ENCODE results near the gene GMIP. TPM values are rescaled to one million over a fixed set of nuclear protein-coding genes. Genes with fewer than 3 reads are reported as not detected.
A peak's percentile ranks its signal among the peaks of the same experiment; 100 is the strongest.
"Not testable (repeated sequence)": the region's sequence is repeated elsewhere in the genome, so short reads cannot be mapped to it uniquely, and the experiment has no call there.

The GMIP gene, protein sequence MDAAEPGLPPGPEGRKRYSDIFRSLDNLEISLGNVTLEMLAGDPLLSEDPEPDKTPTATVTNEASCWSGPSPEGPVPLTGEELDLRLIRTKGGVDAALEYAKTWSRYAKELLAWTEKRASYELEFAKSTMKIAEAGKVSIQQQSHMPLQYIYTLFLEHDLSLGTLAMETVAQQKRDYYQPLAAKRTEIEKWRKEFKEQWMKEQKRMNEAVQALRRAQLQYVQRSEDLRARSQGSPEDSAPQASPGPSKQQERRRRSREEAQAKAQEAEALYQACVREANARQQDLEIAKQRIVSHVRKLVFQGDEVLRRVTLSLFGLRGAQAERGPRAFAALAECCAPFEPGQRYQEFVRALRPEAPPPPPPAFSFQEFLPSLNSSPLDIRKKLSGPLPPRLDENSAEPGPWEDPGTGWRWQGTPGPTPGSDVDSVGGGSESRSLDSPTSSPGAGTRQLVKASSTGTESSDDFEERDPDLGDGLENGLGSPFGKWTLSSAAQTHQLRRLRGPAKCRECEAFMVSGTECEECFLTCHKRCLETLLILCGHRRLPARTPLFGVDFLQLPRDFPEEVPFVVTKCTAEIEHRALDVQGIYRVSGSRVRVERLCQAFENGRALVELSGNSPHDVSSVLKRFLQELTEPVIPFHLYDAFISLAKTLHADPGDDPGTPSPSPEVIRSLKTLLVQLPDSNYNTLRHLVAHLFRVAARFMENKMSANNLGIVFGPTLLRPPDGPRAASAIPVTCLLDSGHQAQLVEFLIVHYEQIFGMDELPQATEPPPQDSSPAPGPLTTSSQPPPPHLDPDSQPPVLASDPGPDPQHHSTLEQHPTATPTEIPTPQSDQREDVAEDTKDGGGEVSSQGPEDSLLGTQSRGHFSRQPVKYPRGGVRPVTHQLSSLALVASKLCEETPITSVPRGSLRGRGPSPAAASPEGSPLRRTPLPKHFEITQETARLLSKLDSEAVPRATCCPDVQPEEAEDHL
- total RNA-seq = 21.3 TPM
- long read RNA-seq, partial matches to known transcripts = 7 of 13 reads
- long read RNA-seq, other reads (novel, unspliced or antisense) = 3 of 13 reads

- DNase-seq (ENCODE audit: low spot score) = peak; percentile 94
These were observed at the start of gene GMIP for GRCh38 chr19:19643158-19644053. Gene GMIP, minus strand, starts transcription at chr19:19643657. Its CDS starts 128 bp downstream, at chr19:19643529.

DNA sequence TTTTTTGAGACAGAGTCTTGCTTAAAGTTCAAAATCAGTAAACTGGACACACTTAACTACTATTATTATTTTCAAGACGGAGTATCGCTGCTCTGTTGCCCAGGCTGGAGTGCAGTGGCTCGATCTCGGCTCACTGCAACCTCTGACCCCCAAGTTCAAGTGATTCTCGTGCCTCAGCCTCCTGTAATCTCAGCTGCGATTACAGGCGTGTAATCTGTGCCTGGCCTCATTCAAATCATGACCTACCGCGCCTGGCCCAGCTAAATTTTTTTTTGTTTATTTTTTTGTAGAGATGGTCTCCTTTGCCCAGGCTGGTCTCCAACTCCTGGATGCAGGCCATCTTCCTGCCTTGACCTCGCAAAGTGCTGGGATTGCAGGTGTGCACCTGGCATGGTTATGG is 48.2 kb upstream of the GMIP start:
- DNase-seq (ENCODE audit: low spot score) = no peak

GRCh38 chr19:19689023-19689422 is 45.6 kb upstream of the GMIP start:
- not testable (repeated sequence) for DNase-seq (ENCODE audit: low spot score)

DNA sequence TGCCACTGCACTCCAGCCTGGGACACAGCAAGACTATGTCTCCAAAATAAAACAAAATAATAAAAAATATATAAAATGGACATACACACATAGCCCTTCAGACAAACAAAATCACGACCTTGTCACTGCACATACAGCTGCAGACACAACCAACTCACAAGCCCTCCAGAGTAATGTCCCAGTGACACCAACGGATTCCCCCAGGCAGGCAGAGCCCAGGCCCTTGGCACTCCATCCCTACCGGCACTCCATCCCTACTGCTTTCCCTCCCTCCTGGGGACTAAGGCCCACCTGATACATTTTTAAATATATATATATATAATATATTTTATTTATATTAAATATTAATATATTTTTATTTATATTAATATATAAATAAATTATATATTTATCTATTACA is 43.6 kb upstream of the GMIP start:
- DNase-seq (ENCODE audit: low spot score) = no peak

- no peak for DNase-seq (ENCODE audit: low spot score)
These were observed 43.1 kb upstream of the GMIP start for GRCh38 chr19:19686580-19686979.

DNA sequence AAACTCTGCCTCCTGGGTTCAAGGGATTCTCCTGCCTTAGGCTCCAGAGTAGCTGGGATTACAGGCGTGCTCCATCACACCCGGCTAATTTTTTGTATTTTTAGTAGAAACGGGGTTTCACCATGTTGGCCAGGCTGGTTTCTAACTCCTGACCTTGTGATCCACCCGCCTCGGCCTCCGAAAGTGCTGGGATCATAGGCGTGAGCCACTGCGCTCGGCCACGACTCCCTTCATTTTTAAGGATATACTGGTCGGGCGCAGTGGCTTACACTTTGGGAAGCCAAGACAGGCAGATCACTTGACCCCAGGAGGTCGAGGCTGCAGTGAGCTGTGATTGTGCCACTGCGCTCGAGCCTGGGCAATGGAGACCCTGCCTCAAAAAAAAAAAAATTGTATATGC is 42.7 kb upstream of the GMIP start:
- peak; percentile 51 for DNase-seq (ENCODE audit: low spot score)

- no peak for DNase-seq (ENCODE audit: low spot score)
These were observed 36.0 kb upstream of the GMIP start for GRCh38 chr19:19679176-19680073.

- peak; percentile 45 for DNase-seq (ENCODE audit: low spot score)
These were observed 34.1 kb upstream of the GMIP start for GRCh38 chr19:19677579-19677978.

- peak; percentile 37 for DNase-seq (ENCODE audit: low spot score)
These were observed 30.9 kb upstream of the GMIP start for GRCh38 chr19:19674315-19674714.

- no peak for DNase-seq (ENCODE audit: low spot score)
These were observed 29.4 kb upstream of the GMIP start for GRCh38 chr19:19672816-19673215.

- DNase-seq (ENCODE audit: low spot score) = peak; percentile 78
These were observed 26.7 kb upstream of the GMIP start for GRCh38 chr19:19670070-19670551.

GRCh38 chr19:19668230-19669012 is 25.0 kb upstream of the GMIP start, which contains the start of gene ZNF101:
Gene ZNF101, plus strand, starts transcription at chr19:19668839. Its CDS starts 125 bp downstream, at chr19:19668964.
- peak; percentile 96 for DNase-seq (ENCODE audit: low spot score)

GRCh38 chr19:19665420-19665948 is 22.0 kb upstream of the GMIP start:
- peak; percentile 28 for DNase-seq (ENCODE audit: low spot score)

GRCh38 chr19:19663256-19664120 is 20.0 kb upstream of the GMIP start, which contains the start of gene ATP13A1:
Gene ATP13A1, minus strand, starts transcription at chr19:19663676. Its CDS starts 10 bp downstream, at chr19:19663666.
- peak; percentile 98 for DNase-seq (ENCODE audit: low spot score)

DNA sequence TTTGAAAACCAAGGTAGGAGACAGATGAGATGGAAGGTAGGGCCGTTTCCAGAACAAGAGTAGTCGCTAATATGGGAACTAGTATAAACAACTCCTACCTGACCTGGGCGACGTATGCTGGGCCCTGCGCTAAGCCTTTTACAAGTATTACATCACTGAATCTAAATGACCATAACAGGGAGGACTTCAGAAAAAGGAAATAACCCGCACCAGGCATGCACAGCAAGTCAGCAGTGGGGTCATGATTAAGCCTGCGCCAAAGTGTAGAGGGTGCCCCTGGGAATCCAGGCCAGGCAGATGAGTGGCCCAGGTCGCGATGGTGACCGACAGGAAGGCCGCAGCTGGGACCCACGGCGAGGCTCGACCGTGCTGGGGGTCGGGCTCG is 19.4 kb upstream of the GMIP start:
- no peak for DNase-seq (ENCODE audit: low spot score)

- DNase-seq (ENCODE audit: low spot score) = no peak
These were observed 18.9 kb upstream of the GMIP start for GRCh38 chr19:19662344-19662743.

DNA sequence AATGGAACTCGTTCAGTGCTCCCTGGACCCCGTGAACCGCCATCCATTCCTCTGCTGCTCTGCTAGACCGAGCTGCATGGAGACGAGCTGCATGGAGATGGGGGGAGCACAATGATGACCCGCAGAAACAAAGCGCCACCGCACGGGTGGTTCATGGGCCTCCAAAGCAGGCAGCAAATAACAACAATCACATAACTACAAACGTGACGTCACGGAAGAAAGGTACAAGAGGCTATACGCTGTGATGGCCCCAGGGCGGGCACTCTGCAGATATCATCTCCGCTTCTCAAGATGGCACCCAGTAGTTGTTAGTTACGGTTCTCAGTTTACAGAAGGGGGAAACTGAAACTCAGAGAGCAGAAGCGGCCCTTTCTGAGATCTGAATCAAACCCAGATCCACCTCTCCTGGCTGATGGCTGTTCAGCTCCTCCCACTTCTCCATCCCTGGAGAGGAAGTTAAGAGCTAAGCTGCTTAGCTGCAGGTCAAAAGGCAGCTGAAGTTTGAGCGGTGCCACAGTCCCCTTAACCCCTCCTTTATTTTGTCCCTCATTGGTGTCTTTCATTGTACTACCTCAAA is 18.3 kb upstream of the GMIP start:
- DNase-seq (ENCODE audit: low spot score) = no peak
